GM13977 (cell line): ENCODE measurements around the gene ADGRE1.

Experiments
- DNase-seq: peaks from one replicate; pipeline ENCODE4 v3.0.0; 2012; ENCODE audit warnings: low spot score
- in situ Hi-C: fragments of 300-500 bp; cut with MboI; formaldehyde crosslinking; loops from one replicate; pipeline ENCODE4 v1.12.0; 2022; ENCODE audit warnings: low sequenced_read_pairs, low pct_unique_long_range_greater_than_20kb, mixed read lengths, inconsistent platforms; ENCODE audit not compliant: unreplicated experiment
- TF ChIP-seq, protein P1 (sequence below): IDR thresholded peaks from 2 replicates; pipeline ENCODE4 v1.5.1; 2012; ENCODE audit warnings: mild to moderate bottlenecking, control low read depth; ENCODE audit not compliant: insufficient read depth; ENCODE audit errors: extremely low read depth, missing control alignments

Gene ADGRE1

DNA sequence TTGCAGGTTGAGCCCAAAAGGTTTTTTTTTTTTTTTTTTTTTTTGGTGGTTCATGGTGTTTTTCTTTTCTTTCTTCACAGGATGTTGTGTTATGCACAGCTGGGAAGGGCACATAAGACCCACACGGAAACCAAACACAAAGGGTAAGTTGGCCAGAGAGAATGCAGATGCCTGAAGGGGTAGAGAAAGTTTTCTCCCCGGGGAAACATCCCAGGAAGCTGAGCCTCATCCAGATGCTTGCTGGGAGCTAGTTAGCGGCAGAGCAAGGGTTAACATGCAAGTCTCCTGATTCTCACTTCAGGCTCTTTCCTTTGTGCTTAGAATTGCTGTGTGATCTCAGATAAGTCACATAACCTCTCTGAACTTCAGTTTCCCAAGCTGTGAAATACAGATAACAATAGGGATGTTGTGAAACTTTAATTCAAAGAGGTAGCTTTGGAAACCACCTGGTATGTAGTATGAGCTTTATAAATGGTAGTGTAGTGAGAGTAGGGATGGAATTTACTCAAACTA is 3.1 kb downstream of the ADGRE1 start:
- in situ Hi-C loops, result no loop called here
- no peak for DNase-seq
- TF ChIP-seq, protein P1, sequence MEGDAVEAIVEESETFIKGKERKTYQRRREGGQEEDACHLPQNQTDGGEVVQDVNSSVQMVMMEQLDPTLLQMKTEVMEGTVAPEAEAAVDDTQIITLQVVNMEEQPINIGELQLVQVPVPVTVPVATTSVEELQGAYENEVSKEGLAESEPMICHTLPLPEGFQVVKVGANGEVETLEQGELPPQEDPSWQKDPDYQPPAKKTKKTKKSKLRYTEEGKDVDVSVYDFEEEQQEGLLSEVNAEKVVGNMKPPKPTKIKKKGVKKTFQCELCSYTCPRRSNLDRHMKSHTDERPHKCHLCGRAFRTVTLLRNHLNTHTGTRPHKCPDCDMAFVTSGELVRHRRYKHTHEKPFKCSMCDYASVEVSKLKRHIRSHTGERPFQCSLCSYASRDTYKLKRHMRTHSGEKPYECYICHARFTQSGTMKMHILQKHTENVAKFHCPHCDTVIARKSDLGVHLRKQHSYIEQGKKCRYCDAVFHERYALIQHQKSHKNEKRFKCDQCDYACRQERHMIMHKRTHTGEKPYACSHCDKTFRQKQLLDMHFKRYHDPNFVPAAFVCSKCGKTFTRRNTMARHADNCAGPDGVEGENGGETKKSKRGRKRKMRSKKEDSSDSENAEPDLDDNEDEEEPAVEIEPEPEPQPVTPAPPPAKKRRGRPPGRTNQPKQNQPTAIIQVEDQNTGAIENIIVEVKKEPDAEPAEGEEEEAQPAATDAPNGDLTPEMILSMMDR, result no peak

GRCh38 chr19:6890938-6891337 is 3.6 kb downstream of the ADGRE1 start:
- in situ Hi-C loops, result no loop called here
- DNase-seq, result no peak
- TF ChIP-seq, protein P1, result no peak

DNA sequence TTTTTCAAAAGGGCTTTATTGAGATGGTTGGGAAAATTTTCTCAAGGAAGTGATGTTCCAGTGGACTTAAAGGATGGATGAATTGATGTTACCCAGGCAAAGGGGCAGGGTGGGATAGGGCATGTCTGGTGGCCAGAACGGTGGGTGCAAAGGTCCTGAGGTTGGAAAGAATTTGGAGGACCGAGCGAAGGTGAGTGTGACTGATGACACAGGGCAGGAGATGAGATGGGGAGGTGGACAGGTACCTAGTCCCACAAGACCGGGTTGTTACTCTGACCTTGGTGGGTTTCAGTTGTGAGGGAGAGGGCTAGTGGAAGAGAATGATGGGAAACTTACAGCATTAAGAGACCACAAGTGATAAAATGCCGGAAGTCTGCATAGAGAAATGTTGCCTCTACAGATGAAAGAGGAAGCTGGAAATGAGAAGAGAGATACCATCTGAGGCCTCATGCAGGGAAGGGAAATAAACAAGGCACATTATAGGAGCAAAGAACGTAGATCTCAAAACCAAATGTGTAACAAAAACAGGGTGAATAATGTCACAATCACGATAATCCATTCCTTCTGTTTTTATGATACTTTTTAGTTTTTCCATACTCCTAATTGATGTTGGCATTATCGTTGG is 4.5 kb downstream of the ADGRE1 start:
- TF ChIP-seq, protein P1, result no peak

DNA sequence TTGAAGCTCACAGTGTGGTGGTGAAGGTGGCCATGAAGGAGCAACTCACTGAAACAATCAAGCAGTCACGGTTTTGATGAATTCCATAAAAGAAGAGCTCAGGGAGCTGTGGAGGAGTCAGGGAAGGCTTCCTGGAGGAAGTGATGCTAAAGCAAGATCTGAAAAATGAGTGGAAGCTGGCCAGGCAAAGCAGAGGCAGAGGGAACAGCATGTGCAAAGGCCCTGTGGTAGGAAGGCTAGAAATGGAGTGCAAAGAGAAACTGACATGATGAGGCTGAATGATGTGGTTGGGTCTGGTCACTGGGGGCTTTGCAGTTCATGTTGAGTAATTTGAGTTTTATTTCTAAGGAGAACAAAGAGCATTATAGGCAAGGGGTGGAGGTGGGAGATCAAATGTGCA is 6.9 kb downstream of the ADGRE1 start:
- in situ Hi-C loops, result no loop called here
- TF ChIP-seq, protein P1, result no peak

More for the DNA sequence above, 4.5 kb downstream of the ADGRE1 start:
- in situ Hi-C loops, result no loop called here
- peak; percentile 26 for DNase-seq

DNA sequence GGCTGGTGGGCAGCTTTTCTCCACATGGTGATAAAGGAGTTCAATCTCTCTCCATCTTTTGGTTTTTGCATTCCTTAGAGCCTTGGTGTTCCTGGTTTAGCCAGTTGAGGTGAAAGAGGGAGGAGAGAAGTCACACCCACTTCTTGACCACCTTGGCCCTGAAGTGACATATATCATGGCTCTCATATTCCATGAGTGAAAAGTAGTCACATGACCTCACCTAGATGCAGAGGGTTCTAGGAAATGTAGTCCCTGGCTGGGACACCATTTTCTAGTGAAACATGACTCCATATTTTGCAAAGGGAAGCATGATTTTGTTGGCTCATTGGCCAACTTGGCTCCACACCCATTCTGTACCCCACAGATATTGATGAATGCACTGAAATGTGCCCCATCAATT is 16.1 kb downstream of the ADGRE1 start:
- TF ChIP-seq, protein P1, result no peak
- DNase-seq, result no peak
- in situ Hi-C loops, result no loop called here

More for the DNA sequence above, 6.9 kb downstream of the ADGRE1 start:
- DNase-seq, result no peak

DNA sequence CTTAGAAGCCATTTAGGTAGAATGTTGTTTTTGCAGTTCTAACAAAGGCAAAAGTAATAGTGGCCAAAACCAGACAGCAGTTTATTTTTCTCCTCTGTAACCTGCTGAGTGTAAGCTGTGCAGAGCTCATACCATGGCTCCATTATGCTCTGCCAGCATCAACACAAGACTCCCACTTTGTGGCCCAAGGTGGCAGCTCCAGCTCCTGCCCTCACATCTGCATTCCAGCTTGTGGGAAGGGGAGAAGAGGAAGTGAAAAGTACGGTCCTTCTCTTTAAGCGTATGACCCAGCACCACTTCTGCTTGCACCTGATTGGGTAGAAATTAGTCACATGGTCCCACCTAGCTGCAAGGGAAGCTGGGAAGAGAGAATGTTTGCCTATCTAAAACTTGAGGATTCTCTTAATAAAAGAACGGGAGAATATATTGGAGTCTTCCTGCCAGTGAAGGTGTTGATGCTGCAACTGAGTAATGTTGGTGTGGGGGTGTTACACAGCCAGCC is 19.2 kb downstream of the ADGRE1 start:
- DNase-seq, result no peak

More for the DNA sequence above, 19.2 kb downstream of the ADGRE1 start:
- in situ Hi-C loops, result no loop called here
- TF ChIP-seq, protein P1, result no peak
